NCI-H526 (cell line): ENCODE measurements around the gene IL12RB1.

Experiments
- DNase-seq, 2 experiments: peaks; one replicate each; lab custom pipeline; 2025; lab: John Stamatoyannopoulos, UW

Gene IL12RB1

GRCh38 chr19:18086590-18087138 is at the start of gene IL12RB1:
Gene IL12RB1, minus strand, starts transcription at chr19:18086934. Its CDS starts 111 bp downstream, at chr19:18086823.
- DNase-seq = no peak

- peak; percentile 49 to 66 for DNase-seq
Measured at GRCh38 chr19:18135712-18136584, 49.2 kb upstream of the IL12RB1 start.

GRCh38 chr19:18131841-18132596 is 45.3 kb upstream of the IL12RB1 start:
- no peak for DNase-seq

- DNase-seq = no peak
Measured at GRCh38 chr19:18130523-18131242, 43.9 kb upstream of the IL12RB1 start.

- DNase-seq = no peak
Measured at GRCh38 chr19:18128805-18129204, 42.1 kb upstream of the IL12RB1 start.

GRCh38 chr19:18128044-18128443 is 41.3 kb upstream of the IL12RB1 start:
- DNase-seq = no peak

GRCh38 chr19:18126097-18126496 is 39.4 kb upstream of the IL12RB1 start:
- no peak for DNase-seq

GRCh38 chr19:18123819-18124218 is 37.1 kb upstream of the IL12RB1 start:
- DNase-seq = no peak

- DNase-seq = no peak
Measured at GRCh38 chr19:18122860-18123795, 36.4 kb upstream of the IL12RB1 start.

GRCh38 chr19:18122424-18122823 is 35.7 kb upstream of the IL12RB1 start:
- no peak for DNase-seq

GRCh38 chr19:18121166-18121565 is 34.4 kb upstream of the IL12RB1 start:
- DNase-seq = no peak

- no peak for DNase-seq
Measured at GRCh38 chr19:18120127-18120526, 33.4 kb upstream of the IL12RB1 start.

GRCh38 chr19:18119717-18120105 is 33.0 kb upstream of the IL12RB1 start:
- DNase-seq = no peak

- no peak for DNase-seq
Measured at GRCh38 chr19:18119013-18119716, 32.4 kb upstream of the IL12RB1 start.

GRCh38 chr19:18118420-18119012 is 31.8 kb upstream of the IL12RB1 start:
- no peak for DNase-seq

- peak in 1 of 2 experiments; percentile 83 for DNase-seq
Measured at GRCh38 chr19:18117692-18118378, 31.1 kb upstream of the IL12RB1 start.

- no peak for DNase-seq
Measured at GRCh38 chr19:18117364-18117691, 30.6 kb upstream of the IL12RB1 start.

- DNase-seq = no peak
Measured at GRCh38 chr19:18114483-18114882, 27.7 kb upstream of the IL12RB1 start.

- DNase-seq = no peak
Measured at GRCh38 chr19:18113827-18114226, 27.1 kb upstream of the IL12RB1 start.
